Measurements from ENCODE around the gene NUP62.

Gene NUP62

DNA sequence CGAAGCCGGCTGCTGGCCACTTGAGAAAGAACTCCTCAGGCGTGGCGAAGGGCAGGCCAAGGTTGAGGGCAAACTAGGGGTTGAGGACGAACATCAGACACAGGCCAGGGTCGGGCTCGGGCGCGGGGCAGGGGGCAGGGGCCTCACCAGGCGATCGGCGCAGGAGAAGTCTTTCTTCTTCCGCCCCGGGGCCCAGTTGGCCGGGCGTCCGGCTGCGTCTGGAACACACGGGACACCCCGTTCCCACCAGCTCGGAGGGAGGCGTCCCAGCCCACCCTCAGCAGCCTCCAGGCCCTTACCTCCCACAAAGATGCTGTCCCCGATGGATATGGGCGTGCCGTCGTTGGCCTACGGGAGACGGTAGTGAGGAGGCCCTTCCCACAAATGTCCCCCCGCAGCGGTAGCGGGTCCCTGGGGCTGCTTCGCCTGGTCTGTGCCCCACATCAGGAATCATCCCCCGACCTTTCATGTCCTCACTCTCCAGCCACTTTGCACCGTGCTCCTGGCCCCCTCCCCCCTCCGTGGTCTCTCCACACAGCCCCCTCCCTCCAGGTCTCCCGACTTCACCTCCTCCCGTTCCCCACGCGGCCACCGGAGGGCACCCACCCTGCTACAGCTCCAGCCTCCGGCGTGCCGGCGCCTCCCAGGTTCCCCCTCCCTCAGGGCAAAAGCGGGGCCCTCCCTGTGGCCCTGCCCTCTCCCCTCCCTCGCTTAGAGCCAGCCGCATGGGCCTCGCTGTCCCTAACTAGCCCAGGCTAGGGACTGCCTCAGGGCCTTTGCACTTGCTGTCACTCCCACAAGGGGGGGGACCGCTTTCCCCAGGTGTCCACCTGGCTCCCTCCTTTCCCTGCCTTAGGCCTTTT is 66.7 kb downstream of the NUP62 start:
- DNase-seq = peak; percentile 53

DNA sequence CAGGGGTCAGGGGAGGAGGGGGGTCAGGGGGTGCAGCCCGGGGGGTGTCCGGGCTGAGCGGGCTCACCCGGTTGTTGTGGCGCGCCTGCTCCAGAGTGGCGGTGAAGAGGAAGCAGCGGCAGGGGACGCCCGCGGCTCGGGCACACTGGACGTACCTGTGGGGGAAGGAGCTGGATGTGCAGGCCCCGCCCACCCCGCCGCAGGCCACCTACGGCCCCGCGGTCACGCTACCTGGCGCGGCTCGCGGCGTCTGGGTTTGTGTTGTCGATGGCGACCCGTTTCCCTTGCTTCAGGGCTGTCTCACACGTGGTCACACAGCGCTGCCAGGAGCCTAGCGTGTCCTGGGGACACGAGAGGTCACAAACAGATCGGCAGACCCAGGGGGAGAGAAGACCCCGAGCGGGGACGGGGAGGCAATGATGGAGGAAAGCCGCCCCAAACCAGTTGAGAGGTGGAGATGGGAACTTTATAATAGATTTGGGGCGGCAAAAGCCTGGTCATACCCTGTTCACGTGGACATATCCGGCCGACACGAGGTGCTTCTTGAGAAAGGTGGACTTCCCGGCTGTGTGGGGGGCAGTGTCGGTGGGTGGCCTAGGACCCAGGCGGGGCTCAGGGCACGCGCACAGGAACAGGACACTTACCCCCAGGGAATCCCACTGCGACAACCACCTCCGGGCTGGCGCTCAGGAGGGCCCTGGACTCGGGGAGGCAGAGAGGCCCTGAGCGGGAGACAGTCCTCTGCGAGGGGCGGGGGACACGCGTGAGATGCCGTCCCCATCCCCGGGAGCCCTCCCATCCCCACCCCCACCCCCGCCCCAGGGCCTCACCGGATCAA is 67.5 kb downstream of the NUP62 start:
- DNase-seq = no peak

DNA sequence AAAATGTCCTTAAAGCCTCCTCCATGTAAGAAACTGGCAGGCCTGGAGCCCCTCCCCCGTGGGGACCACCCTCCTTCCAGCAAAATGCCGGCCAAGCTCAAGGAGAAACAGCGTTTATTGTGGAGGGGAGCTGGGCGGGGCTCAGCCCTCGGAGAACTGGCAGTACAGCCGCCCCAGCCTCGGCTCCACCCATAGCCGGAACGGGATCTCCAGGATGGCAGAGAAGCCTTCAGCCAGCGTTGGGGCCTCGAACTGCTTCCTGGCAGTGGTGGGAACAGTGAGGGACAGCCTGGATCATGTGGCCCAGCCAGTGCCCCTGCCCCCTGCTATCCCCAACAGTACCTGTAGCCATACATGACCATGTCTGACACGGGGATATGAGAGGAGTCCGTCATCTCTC is 68.2 kb downstream of the NUP62 start:
- DNase-seq = peak; percentile 37

GRCh38 chr19:49860336-49861102 is 68.8 kb downstream of the NUP62 start:
- no peak for DNase-seq

- no peak for DNase-seq
Observed at GRCh38 chr19:49859682-49860335, 69.5 kb downstream of the NUP62 start.

GRCh38 chr19:49858088-49858985 is 71.0 kb downstream of the NUP62 start:
- peak; percentile 23 for DNase-seq

GRCh38 chr19:49857838-49858087 is 71.5 kb downstream of the NUP62 start:
- no peak for DNase-seq

DNA sequence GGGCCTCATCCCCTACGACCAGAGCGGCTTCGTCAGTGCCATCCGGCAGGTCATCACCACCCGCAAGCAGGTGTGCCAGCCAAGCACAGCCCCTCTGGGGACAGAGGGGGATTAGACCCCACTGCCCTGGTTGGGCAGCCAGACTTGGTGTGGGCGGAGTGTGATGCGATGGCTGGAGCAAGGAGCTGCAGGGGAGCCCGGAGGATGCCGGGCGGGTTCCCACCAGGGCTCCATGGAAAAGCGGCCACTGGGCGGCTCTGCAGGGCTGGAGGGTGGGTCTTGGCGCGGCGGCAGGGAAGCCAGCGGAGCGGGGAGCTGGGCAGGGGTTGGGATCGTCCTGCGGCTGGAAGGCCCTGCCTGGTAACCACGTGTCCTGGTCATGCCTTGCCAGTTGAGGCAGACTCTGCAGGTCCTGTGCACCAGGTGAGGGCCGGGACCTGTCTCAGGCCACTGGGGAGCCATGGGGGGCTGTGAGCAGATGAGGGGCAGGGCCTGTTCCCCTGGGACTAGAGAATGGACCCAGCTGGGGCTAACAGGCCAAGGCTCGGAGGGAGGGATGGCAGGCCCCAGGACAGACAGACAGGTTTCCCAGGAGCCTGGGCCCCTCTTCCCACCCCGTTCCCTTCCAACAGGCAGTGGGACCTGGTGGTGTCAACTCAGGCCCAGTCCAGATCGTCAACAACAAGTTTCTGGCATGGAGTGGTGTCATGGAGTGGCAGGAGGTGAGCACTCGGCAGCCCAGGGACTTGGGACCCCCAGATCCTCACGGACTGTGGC is 72.1 kb downstream of the NUP62 start:
- DNase-seq = peak; percentile 51

All from NCI-H69 (cell line).